G401.6 (cell line): ENCODE results near the gene CDK2.

ENCODE experiments used
- FAIRE-seq: peaks from 2 replicates; lab custom pipeline; 2012; peaks lifted over from hg19 to GRCh38; lab: Jason Lieb, UNC

Gene CDK2

DNA sequence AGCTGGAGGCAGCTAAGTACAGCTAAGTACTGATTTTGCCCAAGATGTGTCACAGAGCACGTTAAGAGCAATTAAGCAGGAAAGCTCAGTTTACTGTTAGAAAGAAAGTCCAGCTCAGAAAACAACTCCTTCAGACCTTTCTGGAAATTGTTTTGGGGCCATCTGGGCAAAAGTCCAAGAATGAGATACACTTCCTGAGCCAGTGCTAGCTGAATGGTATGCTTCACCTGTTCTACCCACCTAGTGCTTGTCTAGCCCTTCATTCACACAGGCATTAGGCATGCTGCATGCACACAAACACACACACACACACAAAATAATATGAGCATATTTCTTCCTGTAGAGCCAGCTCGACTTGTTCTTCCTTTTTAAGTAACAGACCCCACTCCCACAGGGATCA is 47.6 kb downstream of the CDK2 start:
- FAIRE-seq: no peak

DNA sequence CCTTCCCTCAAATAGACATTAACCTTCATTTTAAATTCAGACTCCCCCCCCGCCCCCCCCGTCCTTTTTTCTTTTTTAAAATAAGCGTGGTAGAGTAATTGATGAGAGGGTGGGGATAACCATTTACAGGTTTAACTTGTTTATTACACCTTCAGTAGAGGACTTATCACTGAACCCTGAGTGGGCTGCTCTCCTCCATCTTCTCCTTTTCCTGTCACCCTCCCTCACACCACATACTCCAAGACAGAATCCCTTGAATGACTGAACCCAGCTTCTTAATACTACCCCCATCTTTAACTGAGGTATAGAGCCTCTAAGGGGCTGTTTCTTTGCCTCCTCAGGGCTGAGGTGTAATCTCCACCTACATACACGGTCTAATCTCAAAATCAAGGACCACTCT is 50.6 kb downstream of the CDK2 start:
- FAIRE-seq: no peak

DNA sequence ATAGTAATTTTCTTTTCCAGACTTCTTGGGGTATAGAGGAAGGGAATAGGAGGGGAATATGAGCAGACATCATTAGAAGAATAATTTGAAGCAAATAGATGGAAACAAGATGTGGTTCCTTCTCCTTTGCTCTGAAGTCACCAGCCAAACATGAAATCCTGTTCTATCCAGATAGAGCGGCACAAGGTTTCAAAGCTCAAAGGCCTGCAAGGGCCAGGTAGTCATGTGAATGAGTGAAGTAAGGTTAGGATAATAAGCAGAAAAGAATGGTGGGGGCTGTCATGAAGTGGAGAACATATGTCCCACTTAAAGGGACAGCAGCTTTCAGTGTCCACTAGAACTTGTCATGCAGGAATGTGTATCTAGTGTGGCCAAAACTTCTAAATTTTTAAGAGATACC is 51.7 kb downstream of the CDK2 start:
- no peak for FAIRE-seq

DNA sequence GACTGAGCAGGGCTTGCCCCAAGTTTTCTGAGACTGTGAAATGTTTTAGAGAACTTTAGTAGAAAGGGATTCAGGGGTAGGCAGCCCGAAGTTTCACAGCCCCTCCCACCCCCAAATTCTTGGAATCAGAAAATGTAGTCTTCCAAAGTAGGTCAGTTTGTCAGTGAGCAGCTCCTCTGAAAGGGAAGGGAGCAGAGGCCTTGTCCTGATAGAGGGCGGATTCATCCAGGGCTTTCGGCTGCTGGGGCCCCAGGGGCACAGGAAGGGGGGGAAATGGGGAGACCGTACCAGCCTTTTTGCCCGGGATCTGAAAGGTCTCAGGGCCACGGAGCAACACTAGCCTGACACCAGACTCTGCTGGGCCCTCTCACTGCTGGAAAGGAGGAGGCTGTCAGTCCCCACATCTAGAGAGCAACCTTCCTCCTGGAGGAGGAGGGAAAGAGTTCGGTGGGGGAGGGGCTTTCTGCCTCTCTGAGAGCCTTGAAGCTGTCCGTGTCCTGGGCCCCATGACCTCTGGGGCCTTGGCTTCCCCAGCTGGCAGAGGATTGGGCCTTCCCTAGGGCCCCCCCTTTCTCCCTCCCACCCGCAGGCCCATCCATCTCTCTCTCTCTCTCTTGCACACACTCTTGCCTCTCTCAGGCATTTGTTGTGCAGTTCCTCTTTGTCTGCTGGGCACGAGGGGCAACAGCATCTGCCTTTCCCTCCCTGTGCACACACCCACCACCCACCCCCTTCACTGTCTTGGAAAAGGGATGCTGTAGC is 54.0 kb downstream of the CDK2 start, which contains the start of gene IKZF4:
TSS of gene IKZF4 (plus strand) at position 621 of the 762 bp plus-strand sequence. CDS start 451 bp downstream, outside the sequence.
- FAIRE-seq: no peak

DNA sequence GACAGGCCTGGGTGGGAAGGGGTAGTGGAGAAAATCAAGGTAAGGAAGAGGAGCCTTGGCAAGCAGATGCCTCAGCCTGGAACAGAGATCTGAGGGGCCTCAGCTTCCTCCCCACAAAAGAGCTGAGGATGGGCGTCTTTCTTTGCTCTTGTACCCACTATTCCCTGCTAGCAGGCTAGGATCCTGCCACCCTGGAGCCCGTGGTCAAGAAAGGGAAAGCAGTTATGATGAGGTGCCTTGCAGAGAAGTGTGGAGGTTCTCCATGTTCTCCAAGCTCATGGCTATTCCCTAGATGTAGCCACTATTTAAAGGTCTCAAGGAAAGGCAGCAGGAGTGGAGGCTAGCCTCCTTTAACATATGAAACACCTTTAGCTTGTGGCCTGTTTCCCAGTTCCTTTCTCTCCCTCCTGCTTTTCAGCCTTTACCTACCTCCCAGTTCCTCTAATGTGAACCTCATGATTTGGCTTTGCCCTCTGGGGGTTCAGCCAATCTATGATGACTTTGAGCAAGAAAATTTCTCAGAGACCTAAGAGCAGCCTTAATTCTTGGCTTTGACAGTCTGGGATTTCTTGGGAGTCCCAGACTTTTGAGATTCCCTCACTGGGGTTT is 55.4 kb downstream of the CDK2 start:
- FAIRE-seq: no peak
